MCF 10A (cell line): ENCODE measurements around the gene CDH6. TPM values are rescaled to one million over a fixed set of nuclear protein-coding genes. Genes with fewer than 3 reads are reported as not detected.

Experiments used
- BruUV-seq: library from RNA; stranded (reverse); fragments of 400-500 nt; replicated peaks from 2 replicates; lab custom pipeline; 2021; lab: Mats Ljungman, UMichigan
- CTCF ChIA-PET: fragments of 300-600 bp; sonication (Branson Sonifier 250); formaldehyde crosslinking; extraction: SDS; loops from one replicate; lab custom pipeline; 2021; ENCODE audit warnings: antibody characterized with exemption, inconsistent platforms; lab: Yijun Ruan, JAX
- POLR2A ChIA-PET: fragments of 300-600, 350-650 bp; sonication (Branson Sonifier 250); formaldehyde crosslinking; extraction: SDS; loops from one replicate; lab custom pipeline; 2020; ENCODE audit warnings: antibody characterized with exemption, inconsistent platforms; lab: Yijun Ruan, JAX
- DNase-seq: peaks from one replicate; pipeline ENCODE4 v3.0.0-alpha.2; 2018; ENCODE audit not compliant: unreplicated experiment
- H3K27ac Mint-ChIP-seq: one replicate; pipeline ENCODE4 v1.8.0; 2022; ENCODE audit warnings: mild to moderate bottlenecking, low read depth, mixed read lengths; ENCODE audit not compliant: unreplicated experiment
- H3K27me3 Mint-ChIP-seq: one replicate; pipeline ENCODE4 v1.8.0; 2022; ENCODE audit warnings: mixed read lengths; ENCODE audit not compliant: insufficient read depth, unreplicated experiment
- H3K36me3 Mint-ChIP-seq: one replicate; pipeline ENCODE4 v1.8.0; 2022; ENCODE audit warnings: mild to moderate bottlenecking, moderate library complexity, mixed read lengths; ENCODE audit not compliant: insufficient read depth, unreplicated experiment
- H3K4me1 Mint-ChIP-seq: one replicate; pipeline ENCODE4 v1.8.0; 2022; ENCODE audit warnings: mixed read lengths; ENCODE audit not compliant: insufficient read depth, unreplicated experiment
- H3K4me3 Mint-ChIP-seq: one replicate; pipeline ENCODE4 v1.8.0; 2022; ENCODE audit warnings: mild to moderate bottlenecking, moderate library complexity, mixed read lengths; ENCODE audit not compliant: unreplicated experiment
- H3K9me3 Mint-ChIP-seq: one replicate; pipeline ENCODE4 v1.8.0; 2022; ENCODE audit warnings: mixed read lengths; ENCODE audit not compliant: unreplicated experiment
- intact Hi-C: fragments of 100-400 bp; cut with micrococcal nuclease; formaldehyde crosslinking; loops from 2 replicates; pipeline ENCODE4 v1.14.1; 2022
- total RNA-seq: library from RNA; stranded (reverse); gene quantifications from 2 replicates; pipeline ENCODE4 v1.2.3, GENCODE V29; 2022
- TF ChIP-seq, protein P1 (sequence below): fragments of 200-600 bp; IDR thresholded peaks from one replicate; pipeline ENCODE4 v1.8.0; 2022; ENCODE audit warnings: antibody characterized with exemption, mild to moderate bottlenecking; ENCODE audit not compliant: unreplicated experiment

Gene CDH6
- total RNA-seq, 1 experiment from 2014 or later, result not detected

DNA sequence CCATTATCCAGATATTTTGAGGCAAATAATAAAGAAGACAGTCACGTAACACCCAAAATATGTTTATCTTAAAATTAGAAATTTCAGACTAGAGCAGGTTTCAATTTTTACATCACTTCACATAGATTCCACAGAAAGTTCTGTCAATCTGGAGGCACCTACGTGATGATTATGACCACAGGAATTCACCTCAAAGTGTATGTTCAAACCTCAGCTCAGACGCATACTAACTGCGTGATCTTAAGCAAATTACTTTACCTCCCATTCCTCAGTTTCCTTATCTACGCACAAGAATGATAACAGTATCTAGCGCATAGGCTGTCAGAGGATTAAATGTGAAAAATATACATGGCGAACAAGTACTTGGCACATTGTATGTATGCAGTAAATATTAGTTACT is 5.9 kb upstream of the CDH6 start:
- no TSS peak for BruUV-seq
- Mint-ChIP-seq H3K4me3 (no peak overlapping the region), H3K36me3 (peaks cover 5% of the 10 kb centered on the region), H3K9me3 (no peaks in the 10 kb centered on the region), H3K4me1 (no peaks in the 10 kb centered on the region), H3K27me3 (no peaks in the 10 kb centered on the region), H3K27ac (no peak overlapping the region)
- no peak for DNase-seq
- POLR2A ChIA-PET, result no interaction called here
- CTCF ChIA-PET, result interaction anchor here (0.6 to 3.9 kb wide), 32 partner anchors 8 to 1719 kb away, joined by 3 to 25 read pairs (median 4); no protein-coding TSS in a partner anchor
- TF ChIP-seq, protein P1, sequence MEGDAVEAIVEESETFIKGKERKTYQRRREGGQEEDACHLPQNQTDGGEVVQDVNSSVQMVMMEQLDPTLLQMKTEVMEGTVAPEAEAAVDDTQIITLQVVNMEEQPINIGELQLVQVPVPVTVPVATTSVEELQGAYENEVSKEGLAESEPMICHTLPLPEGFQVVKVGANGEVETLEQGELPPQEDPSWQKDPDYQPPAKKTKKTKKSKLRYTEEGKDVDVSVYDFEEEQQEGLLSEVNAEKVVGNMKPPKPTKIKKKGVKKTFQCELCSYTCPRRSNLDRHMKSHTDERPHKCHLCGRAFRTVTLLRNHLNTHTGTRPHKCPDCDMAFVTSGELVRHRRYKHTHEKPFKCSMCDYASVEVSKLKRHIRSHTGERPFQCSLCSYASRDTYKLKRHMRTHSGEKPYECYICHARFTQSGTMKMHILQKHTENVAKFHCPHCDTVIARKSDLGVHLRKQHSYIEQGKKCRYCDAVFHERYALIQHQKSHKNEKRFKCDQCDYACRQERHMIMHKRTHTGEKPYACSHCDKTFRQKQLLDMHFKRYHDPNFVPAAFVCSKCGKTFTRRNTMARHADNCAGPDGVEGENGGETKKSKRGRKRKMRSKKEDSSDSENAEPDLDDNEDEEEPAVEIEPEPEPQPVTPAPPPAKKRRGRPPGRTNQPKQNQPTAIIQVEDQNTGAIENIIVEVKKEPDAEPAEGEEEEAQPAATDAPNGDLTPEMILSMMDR, result no peak
- intact Hi-C loops, result loop anchor here (2.0 kb wide), 1 partner anchor 787 kb away; no protein-coding TSS in a partner anchor

DNA sequence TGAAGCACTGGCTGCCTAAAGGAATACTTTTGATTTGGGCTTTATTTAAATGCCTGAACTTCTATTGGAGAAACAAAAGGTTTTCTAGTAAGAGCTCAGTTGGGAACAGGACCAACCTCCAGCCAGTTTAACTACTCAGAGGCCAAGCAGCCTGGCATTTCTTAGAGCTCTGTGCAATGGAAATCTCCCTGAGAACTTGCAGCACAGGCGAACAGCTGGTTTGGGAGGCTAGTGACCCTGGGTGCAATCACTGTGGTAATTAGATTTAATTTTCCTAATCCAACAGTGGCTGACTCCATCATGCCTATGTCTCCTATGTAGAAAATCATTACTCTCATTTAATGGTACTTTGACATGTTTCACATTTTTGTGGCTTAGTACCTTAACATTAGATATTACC is 1.0 kb upstream of the CDH6 start:
- CTCF ChIA-PET, result interaction anchor here (1.2 to 6.1 kb wide), 3 partner anchors 40 to 791 kb away, joined by 5 to 20 read pairs (median 6); no protein-coding TSS in a partner anchor

DNA sequence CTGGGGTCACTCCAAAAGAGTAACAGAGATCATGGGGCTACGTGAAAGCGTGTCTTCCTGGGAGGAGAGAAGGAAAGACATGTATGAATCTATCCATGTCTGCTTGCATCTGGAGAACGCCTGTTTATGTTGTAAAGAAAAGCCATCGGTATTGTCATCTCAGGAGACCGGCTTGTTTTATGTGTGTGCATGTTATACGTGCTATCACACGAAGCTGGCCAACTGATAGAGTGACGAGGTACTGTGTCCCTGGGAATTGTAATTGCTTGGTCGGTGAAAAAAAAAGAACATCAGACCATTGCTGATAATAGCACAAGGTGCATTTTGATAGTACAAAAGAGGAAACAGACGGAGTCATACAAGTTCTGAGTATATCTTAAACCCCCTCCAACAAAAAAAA is 370 bp upstream of the CDH6 start:
- Mint-ChIP-seq H3K4me3 (peak overlapping the region; percentile 18), H3K27me3 (peaks cover 11% of the 10 kb centered on the region), H3K36me3 (no peaks in the 10 kb centered on the region), H3K9me3 (no peaks in the 10 kb centered on the region), H3K4me1 (peaks cover 32% of the 10 kb centered on the region), H3K27ac (no peak overlapping the region)
- CTCF ChIA-PET, result interaction anchor here (0.6 to 6.1 kb wide), 3 partner anchors 39 to 792 kb away, joined by 3 to 20 read pairs (median 6); no protein-coding TSS in a partner anchor
- TF ChIP-seq, protein P1, result no peak
- DNase-seq, result no peak
- POLR2A ChIA-PET, result no interaction called here
- intact Hi-C loops, result no loop called here
- no TSS peak for BruUV-seq

More for the DNA sequence above, 1.0 kb upstream of the CDH6 start:
- POLR2A ChIA-PET, result no interaction called here
- Mint-ChIP-seq H3K36me3 (no peaks in the 10 kb centered on the region), H3K4me3 (no peak overlapping the region), H3K27me3 (peaks cover 11% of the 10 kb centered on the region), H3K4me1 (peaks cover 26% of the 10 kb centered on the region), H3K27ac (no peak overlapping the region), H3K9me3 (no peaks in the 10 kb centered on the region)
- no TSS peak for BruUV-seq
- TF ChIP-seq, protein P1, result no peak
- DNase-seq, result no peak
- intact Hi-C loops, result no loop called here

DNA sequence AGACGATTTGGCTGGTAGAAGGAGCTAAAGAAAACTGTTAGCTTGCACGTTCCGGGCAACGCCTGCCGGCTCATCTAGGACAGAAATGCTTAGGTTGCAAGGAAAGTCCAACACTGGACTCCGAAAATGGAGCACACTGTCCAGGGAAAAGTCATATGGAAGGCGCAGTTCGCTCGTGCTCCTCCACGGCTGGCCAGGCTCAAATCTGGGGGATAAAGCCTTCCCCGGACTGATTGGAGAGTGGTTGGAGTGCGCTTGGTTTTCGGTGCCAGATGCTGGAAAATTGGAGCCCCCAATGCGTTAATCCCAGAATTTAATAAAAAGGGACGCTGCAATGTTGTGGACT is 955 bp downstream of the CDH6 start:
- Mint-ChIP-seq H3K36me3 (no peaks in the 10 kb centered on the region), H3K27me3 (peaks cover 11% of the 10 kb centered on the region), H3K4me3 (peak overlapping the region; percentile 69), H3K9me3 (no peaks in the 10 kb centered on the region), H3K27ac (no peak overlapping the region), H3K4me1 (peaks cover 32% of the 10 kb centered on the region)
- no TSS peak for BruUV-seq
- CTCF ChIA-PET, result interaction anchor here (2.0 to 6.1 kb wide), 2 partner anchors 8 to 38 kb away, joined by 9 to 20 read pairs; no protein-coding TSS in a partner anchor
- TF ChIP-seq, protein P1, result no peak
- POLR2A ChIA-PET, result no interaction called here
- no peak for DNase-seq
- intact Hi-C loops, result no loop called here
